ENCODE results near the gene LDLRAD4.

DNA sequence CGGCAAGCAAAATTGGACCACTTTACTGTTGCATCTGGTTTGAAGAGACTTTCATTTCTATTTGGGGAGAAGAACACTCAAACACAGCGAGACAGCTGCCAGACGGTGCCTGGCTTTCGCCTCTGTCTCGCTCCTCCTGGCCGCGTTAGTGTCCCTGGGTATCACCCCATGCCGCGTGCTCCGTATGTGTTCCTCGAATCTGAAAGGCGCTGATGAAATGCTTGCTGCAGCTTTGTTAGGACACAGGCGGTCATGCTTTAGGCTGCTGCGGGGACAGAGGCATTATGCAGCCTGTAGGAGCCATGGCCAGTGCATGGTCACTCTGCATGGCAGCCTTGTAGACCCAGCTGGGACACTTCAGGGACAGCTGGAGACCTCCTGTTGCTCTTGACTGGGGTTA lies 53.9 kb downstream of the LDLRAD4 start:
- TF ChIP-seq ZFP3 (CRISPR knock-in tag; IDR thresholded peaks at IDR 0.05), result no peak
- TF ChIP-seq, protein P1, sequence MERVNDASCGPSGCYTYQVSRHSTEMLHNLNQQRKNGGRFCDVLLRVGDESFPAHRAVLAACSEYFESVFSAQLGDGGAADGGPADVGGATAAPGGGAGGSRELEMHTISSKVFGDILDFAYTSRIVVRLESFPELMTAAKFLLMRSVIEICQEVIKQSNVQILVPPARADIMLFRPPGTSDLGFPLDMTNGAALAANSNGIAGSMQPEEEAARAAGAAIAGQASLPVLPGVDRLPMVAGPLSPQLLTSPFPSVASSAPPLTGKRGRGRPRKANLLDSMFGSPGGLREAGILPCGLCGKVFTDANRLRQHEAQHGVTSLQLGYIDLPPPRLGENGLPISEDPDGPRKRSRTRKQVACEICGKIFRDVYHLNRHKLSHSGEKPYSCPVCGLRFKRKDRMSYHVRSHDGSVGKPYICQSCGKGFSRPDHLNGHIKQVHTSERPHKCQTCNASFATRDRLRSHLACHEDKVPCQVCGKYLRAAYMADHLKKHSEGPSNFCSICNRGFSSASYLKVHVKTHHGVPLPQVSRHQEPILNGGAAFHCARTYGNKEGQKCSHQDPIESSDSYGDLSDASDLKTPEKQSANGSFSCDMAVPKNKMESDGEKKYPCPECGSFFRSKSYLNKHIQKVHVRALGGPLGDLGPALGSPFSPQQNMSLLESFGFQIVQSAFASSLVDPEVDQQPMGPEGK (CRISPR knock-in tag; IDR thresholded peaks at IDR 0.05; ENCODE audit: borderline replicate concordance), result no peak

All from SK-N-SH treated with all-trans-retinoic acid at 6 μM for 48 hours (cell line).